Adipose tissue (tissue), 3 donors: ENCODE results near the gene CYP27A1. TPM values are rescaled to one million over a fixed set of nuclear protein-coding genes. Genes with fewer than 3 reads are reported as not detected.
"Not testable (repeated sequence)": the region's sequence is repeated elsewhere in the genome, so short reads cannot be mapped to it uniquely, and the experiment has no call there.

ENCODE experiments used
- H3K27ac ChIP-seq: one replicate; pipeline ENCODE4 v1.5.1; 2013; ENCODE audit warnings: low read depth, low read length
- WGBS, 3 donors: extraction: QIAGEN DNeasy Blood & Tissue Kit; methylation state at CpG; one replicate each; pipeline ENCODE4 v1.1.7; 2013; 5-methylcytosine and 5-hydroxymethylcytosine counted together
- polyA plus RNA-seq, 3 donors: library from polyadenylated mRNA; stranded (reverse); fragments of 200-250 nt; gene quantifications; one replicate each; pipeline ENCODE4 v1.2.3, GENCODE V29; 2013
- donor health status: healthy with polysubstance abuse.
- donor health status: Bipolar disorder and iron deficiency.
- donor health status: healthy.

CYP27A1 gene
- polyA plus RNA-seq, 3 donors = 4.8 to 20.8 (median 11.6) TPM

DNA sequence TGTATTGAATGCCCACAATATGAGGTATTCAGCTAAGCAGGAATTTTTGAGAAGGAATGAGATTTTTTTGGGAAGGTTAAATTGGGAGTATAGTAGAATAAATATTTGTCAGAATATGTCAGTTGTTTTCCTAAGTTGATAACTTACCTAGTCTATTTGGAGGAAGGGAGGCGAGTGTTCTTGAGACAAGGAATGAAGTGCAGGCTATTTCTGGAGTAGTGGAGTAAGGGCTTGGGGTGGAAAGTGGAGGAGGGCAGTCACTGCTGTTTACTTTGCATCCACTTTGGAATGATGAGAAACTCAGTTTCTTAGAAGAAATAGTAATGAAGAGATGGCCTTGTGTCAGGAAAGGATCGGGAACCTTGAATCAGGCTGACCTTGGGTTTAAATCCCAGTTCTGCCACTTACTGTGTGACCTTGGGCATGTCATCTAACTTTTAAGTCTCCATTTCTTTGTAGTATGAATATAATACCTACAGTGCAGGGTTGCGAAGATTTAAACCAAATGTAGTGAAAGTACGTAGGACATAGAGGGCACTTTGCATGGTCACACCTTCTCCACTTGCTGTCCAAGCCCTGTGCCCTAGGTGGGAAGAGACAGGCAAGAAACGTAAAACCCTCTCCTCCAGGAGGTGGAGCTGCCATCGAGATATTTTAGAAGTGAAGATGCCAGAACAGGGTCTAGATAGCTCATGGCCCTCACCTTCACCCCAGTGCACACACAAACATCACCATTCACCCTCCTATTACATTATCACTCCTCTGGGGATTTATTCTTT, 25.2 kb upstream of the CYP27A1 start:
- 71 to 87% (median 82%) methylated on average over 6 of the region's 6 CpGs for WGBS, 3 donors
- no peak overlapping the region for H3K27ac ChIP-seq

DNA sequence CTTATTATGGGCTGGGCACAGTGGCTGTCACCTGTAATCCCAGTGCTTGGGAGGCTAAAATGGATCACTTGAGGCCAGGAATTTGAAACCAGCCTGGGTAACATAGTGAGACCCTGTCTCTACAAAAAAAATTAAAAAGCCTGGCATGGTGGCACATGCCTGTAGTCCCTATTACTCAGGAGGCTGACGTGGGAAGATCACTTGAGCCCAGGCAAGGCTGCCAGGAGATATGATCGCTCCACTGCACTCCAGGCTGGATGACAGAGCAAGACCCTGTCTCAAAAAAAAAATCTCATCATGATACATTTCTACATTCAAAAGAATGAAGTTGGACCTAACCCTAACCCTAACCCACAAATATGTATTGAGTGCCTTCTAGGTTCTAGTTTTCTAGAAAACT, 20.2 kb upstream of the CYP27A1 start:
- WGBS, 3 donors = 84 to 95% (median 93%) methylated on average over 2 of the region's 2 CpGs

DNA sequence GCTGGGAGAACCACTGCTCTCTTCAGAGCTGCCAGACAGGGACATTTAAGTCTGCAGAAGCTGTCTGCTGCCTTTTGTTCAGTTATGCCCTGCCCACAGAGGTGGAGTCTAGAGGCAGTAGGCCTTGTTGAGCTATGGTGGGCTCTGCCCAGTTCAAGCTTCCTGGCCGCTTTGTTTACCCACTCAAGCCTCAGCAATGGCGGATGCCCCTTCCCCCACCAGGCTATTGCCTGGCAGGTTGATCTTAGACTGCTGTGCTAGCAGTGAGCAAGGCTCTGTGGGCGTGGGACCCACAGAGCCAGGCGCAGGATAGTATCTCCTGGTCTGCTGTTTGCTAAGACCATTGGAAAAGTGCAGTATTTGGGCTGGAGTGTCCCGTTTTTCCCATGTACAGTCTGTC, 9.2 kb upstream of the CYP27A1 start:
- not testable (repeated sequence) for H3K27ac ChIP-seq
- 90 to 92% (median 92%) methylated on average over 5 of the region's 5 CpGs for WGBS, 3 donors

More for the DNA sequence above, 20.2 kb upstream of the CYP27A1 start:
- no peak overlapping the region for H3K27ac ChIP-seq

DNA sequence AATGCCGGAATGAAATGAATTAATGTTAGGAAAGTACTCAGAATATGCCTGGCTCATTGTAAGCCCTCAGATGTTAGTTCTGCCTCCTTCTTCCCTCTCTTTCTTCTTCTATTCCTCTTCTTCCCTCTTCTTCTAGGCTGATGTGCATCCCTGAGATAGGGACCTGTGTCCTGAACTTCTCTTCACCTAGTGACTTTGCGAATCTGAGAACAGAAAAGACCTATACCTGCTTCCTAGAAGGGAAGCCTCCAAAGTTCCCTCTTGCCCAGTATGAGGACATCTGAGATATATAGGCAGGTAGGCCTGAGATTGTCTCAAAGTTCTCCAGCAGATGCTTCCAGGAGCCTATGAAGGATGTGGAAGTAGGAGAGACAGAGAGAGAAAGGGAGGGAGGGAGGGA, 8.1 kb upstream of the CYP27A1 start:
- WGBS, 3 donors = 95 to 98% (median 98%) methylated on average over 2 of the region's 2 CpGs
- H3K27ac ChIP-seq = no peak overlapping the region

DNA sequence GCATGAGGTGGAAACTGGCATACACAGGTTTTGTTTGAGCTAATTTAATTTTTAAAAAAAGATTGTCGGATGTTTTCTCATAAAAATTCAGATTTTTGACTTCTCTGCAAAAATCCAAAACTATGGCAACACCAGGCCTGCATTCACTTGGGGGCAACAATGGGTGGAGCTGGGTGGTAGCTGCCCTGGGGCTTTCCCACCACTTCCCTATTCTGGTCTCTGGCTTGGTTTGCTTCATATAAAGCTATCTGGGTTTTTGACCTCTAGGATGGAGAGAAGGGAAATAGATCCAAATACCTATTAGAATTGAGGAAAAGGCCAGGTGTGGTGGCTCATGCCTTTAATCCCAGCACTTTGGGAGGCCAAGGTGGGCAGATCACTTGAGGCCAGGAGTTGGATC, 5.5 kb upstream of the CYP27A1 start:
- no peak overlapping the region for H3K27ac ChIP-seq
- WGBS, 3 donors = 90 to 100% (median 100%) methylated on average over 1 of the region's 1 CpG

DNA sequence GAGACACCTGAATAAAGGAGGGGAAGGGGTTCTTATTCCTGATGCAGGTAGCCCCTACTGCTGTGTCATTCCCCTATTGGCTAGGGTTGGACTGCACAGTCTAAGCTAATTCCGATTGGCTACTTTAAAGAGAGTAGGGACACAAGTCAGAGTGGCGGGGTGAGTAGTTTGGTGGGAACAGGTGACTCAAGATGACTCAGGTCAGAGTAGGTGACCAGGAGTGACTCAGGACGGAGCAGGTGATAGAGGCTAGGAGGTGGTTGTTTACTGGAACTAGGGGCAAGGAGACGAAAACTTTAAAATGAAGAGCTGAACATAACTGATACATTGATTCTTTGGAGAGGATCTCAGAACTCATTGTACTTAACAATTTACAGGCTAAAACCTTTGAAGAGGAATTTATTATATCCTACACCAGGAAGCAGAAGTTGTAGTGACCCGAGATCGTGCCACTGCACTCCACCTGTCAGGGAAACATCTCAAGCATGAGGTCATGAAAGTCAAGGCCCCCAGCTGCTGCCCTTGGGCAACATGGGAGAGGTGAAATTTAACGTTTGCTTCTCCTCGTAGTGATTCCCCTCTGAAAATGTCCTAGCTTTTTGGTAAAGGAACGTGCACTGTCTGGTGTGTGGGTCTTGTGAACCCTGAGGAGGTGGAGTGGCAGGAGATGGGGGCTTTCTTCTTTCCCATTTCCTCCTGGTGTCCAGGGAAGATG, 4.5 kb upstream of the CYP27A1 start:
- no peak overlapping the region for H3K27ac ChIP-seq
- 87 to 97% (median 97%) methylated on average over 9 of the region's 9 CpGs for WGBS, 3 donors

DNA sequence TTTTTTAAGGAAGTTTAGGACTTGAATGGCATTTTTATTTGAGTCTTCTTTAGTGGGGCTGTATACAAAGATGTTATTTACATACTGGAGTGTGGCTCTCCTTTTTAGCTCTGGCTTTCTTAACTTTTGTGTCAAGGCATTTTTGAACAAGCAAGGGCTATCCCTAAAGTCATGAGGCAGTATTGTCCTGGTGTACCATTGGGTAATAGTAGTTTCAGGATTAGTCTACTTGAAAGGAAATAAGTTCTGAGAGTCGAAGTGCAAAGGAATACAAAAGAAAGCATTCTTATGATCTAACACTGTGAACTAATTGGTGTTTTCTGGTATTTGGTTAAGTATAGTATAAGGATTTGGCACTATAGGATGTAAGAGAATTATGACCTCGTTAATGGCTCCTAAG, 1.9 kb upstream of the CYP27A1 start:
- no peak overlapping the region for H3K27ac ChIP-seq
- 72 to 87% (median 87%) methylated on average over 2 of the region's 2 CpGs for WGBS, 3 donors

DNA sequence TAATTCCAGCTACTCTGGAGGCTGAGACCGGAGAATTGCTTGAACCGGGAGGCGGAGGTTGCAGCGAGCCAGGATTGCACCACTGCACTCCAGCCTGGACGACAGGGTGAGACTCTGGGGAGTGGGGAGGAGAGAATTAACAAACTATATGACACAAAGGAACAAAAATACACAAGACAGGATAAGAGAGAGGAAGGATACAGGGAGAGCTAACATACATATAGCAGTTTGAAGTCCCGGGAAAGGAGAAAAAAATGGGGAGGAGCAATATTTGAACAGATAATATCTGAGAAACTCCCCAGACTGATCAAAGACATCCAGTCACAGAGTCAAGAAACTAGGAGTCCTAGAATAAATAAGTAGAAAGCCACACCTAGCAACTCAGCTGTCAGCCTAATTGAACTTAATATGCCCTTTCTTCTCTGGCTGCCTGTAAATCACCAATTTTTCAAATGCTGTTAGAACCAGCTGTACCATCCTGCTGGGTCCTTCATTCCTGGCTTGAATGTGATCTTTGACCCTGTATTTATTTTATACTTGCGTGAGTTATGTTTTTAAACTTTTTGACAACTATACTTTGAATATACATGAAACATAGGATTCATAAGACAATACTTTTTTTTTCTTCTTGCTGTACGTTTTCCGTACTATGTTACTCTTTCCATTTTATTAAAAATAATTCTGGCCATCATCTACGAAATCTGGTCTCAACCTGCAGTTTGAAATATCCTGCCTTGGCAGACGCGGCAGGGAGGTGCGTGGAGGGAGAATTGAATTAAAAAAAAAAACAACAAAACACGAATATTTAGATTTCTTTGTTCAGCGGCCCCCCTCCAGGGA, 876 bp upstream of the CYP27A1 start:
- 31 to 38% (median 32%) methylated on average over 15 of the region's 15 CpGs for WGBS, 3 donors
- no peak overlapping the region for H3K27ac ChIP-seq

DNA sequence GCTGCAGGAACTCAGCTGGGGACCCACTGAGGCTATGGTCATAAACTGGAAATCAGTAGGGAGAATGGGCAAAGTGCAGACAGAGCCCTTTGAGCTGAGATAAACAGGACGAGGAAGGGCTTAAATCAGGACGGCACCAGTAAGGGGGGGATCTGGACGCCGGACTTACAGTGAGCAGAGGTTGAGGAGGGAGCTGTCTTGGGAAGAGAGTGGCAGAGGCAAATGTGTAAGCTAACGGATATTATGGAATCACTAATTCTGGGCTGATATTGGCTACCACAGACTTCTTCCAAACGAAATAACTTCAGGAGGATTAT, 539 bp downstream of the CYP27A1 start:
- H3K27ac ChIP-seq = no peak overlapping the region
- 20 to 39% (median 21%) methylated on average over 6 of the region's 6 CpGs for WGBS, 3 donors

DNA sequence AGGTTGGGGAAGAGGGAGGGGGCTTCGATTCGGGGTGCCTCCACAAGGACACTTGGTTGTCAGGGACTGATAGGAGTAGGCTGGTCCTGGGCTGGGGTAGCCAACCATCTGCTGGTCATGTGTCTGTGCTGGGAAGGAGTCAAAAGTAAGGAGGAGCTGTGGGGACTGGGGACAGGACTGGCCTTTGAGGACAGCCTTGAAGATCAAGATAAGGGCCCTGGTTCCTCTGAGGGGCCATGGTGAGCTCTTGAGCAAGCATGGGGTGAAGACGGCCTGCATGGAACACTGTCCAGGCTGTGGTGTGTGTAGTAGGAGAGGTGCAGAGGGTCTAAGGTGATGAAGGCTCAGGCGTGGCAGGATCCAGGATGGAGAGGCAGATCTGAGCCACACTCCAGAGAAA, 1.7 kb downstream of the CYP27A1 start:
- H3K27ac ChIP-seq = no peak overlapping the region
- WGBS, 3 donors = 87 to 88% (median 88%) methylated on average over 4 of the region's 4 CpGs

DNA sequence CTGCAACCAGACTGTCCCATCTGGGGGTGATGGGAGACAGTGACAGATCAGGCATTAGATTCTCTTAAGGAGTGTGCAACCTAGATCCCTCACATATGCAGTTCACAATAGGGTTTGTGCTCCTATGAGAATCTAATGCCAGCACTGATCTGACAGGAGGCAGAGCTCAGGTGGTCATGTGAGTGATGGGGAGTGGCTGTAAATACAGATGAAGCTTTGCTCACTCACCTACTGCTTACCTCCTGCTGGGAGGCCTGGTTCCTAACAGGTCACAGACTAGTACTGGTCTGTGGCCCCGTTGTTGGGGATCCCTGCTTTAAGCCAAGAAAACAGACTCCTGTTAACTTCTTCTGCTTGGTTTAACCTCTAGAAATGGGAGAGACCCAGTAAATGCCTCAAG, 3.2 kb downstream of the CYP27A1 start:
- 28 to 55% (median 54%) methylated on average over 1 of the region's 1 CpG for WGBS, 3 donors

DNA sequence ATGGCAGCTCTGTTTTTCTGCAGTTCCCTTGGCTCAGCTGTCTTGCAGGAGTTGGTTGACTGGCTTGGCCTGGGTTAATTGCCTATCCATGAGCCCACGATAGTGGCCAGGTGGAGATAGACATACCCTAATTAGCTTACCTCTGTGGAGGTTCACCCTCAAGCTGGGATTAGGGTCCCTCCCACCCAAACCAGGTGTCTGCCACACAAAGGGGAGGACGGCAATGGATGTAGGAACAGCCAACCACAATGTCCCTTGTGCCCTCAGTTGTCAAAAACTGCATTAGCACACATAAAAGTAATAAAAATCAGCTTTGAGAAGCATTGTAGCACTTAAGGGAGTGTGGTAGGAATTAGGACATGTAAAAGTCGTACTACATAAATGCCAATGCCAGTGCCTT, 4.2 kb downstream of the CYP27A1 start:
- no peak overlapping the region for H3K27ac ChIP-seq
- WGBS, 3 donors = 80 to 96% (median 90%) methylated on average over 3 of the region's 3 CpGs

More for the DNA sequence above, 3.2 kb downstream of the CYP27A1 start:
- no peak overlapping the region for H3K27ac ChIP-seq

DNA sequence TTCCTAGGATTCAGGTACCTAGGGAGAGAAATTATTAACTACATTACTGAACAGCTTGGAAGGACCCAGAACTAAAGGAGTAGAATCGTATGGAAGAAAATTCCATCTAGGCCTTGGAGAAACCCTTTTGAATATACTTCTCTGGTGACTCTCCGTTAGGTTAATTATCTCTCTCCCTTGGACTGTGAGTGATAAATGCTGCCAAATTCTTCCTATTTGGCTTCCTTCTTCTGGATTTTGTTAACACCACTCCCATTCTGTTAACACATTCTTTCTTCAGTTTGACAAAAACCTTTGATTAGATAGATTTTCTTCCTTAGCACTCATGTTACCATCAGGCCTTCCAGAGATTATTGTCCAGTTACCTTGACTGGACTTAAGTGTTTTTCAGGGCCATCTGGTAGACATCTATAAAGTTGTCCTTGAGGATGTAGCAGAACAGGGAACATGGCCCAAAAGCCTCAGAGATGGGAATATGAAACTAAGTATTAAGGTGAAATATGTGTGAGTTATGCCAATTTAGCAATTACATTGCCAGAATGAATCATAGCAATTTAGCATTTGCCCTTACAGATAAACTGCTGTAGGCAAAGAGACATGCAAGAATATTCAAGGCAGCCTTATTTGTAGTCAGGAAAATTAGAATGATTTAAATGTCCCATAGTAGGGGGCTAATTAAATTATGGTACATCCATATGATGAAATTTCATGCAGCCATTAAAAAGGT, 6.7 kb downstream of the CYP27A1 start:
- 73 to 89% (median 75%) methylated on average over 2 of the region's 2 CpGs for WGBS, 3 donors
- H3K27ac ChIP-seq = no peak overlapping the region

DNA sequence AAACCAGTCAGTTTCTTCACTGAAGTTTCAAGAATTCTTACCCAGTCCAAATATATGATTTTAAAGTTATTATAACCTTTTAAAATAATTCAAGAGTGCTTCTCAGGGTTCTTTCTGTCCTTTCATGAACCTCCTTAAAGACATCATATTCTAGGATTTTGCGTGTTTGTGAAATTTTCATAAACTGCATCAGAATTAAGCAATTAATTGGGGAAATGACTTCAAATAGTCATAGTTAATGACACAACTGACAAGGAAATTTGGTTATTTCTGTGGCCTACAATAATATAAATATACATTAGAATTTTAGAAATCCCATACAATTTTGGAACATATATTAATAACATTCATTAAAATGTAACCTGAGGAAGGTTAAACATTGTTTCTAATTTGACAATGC, 10.5 kb downstream of the CYP27A1 start:
- no peak overlapping the region for H3K27ac ChIP-seq
- WGBS, 3 donors = 80 to 96% (median 95%) methylated on average over 1 of the region's 1 CpG

DNA sequence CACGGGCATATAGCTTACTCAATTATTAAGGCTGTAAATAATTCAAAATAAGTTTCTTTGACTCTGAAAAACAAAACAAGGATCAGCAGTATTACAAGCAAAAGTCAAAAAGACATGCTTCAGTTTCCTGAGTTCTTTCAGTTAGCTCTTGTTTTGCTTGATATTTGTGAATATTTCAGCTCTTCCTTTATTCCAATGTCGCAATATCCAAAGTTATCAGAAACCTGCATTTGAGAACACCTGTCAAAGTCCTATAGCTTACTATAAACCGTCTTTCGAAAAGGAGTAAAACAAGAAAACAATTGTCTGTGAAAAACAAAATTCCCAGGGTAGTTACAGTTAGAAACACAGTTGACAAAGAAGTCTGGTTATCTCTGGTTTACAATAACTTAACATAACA, 14.7 kb downstream of the CYP27A1 start:
- WGBS, 3 donors = 89 to 92% (median 91%) methylated on average over 4 of the region's 4 CpGs
- no peak overlapping the region for H3K27ac ChIP-seq

DNA sequence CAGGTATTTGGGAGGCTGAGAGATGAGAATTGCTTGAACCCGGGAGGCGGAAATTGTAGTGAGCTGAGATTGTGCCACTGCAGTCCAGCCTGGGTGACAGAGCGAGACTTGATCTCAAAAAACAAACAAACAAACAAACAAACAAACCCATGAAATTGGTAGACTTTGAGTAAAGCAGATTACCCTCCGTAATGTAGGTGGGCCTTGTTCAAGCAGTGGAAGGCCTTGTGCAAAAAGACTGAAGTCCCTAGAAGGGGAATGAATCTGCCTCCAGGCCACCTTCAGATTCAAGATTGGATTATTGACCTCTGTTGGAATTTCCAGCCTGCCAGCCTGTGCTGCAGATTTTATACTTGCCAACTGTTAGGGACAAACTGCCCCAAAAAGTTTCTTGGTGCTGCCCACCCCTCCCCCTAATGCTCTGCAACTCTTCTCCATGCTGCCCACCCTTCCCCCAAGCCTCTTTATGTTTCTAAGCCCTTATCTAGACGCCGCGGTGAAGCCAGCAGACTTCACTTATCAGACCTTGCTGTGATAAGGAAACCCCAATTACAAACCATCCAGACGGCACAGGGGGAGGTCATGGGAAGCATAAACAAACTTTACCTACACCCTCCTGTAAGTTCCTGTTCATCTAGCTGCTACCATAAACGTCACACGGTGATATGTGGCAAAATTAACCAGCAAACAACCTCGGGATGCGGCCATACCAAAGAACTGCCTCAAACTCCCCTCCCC, 17.0 kb downstream of the CYP27A1 start:
- no peak overlapping the region for H3K27ac ChIP-seq

DNA sequence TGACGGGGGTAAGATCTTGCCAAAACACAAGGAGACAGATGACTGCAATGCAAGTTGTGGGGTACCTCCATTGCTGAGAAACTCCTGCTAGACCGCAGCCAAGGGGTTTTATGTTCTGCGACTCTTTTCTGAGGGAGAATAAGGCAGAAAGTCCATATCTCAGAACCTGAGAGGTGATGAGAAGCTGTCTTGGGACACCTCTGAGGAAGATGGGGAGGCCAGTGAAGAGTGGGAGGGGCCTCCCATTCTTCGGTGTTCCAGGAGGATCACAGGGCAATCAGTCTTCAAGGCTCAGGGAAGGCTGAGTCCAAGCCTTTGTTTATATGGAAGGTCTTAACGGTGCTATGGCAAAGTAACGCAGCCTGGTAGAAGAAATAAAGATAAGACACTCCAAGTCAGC, 18.0 kb downstream of the CYP27A1 start:
- no peak overlapping the region for H3K27ac ChIP-seq

More for the DNA sequence above, 17.0 kb downstream of the CYP27A1 start:
- WGBS, 3 donors = 41 to 55% (median 54%) methylated on average over 12 of the region's 12 CpGs

More for the DNA sequence above, 18.0 kb downstream of the CYP27A1 start:
- 61 to 63% (median 62%) methylated on average over 6 of the region's 6 CpGs for WGBS, 3 donors
